Urothelium cell line (cell line): ENCODE measurements around the gene ERBIN.
A peak's percentile ranks its signal among the peaks of the same experiment; 100 is the strongest.
"Not testable (repeated sequence)": the region's sequence is repeated elsewhere in the genome, so short reads cannot be mapped to it uniquely, and the experiment has no call there.

Source experiments
- DNase-seq: peaks from one replicate; pipeline ENCODE4 v3.0.0; 2011; ENCODE audit warnings: low spot score, mixed read lengths
- FAIRE-seq: peaks from 2 replicates; lab custom pipeline; 2011; peaks lifted over from hg19 to GRCh38; lab: Jason Lieb, UNC

Gene ERBIN

GRCh38 chr5:65926276-65926783 lies at the start of gene ERBIN:
ERBIN (plus strand) TSS chr5:65926575; CDS start chr5:65992719, 66,144 bp downstream.
- no peak for FAIRE-seq
- peak; percentile 58 for DNase-seq

GRCh38 chr5:65876970-65877369 lies 49.4 kb upstream of the ERBIN start:
- FAIRE-seq (peak; percentile 37), DNase-seq (no peak)

GRCh38 chr5:65879668-65880256 lies 46.6 kb upstream of the ERBIN start:
- DNase-seq (peak; percentile 78), FAIRE-seq (peak; percentile 84)

- DNase-seq, result no peak
- FAIRE-seq, result no peak
Observed at GRCh38 chr5:65880496-65881072, 45.8 kb upstream of the ERBIN start.

- no peak for DNase-seq
- no peak for FAIRE-seq
Observed at GRCh38 chr5:65882278-65882677, 44.1 kb upstream of the ERBIN start.

GRCh38 chr5:65883461-65883860 lies 42.9 kb upstream of the ERBIN start:
- no peak for FAIRE-seq

GRCh38 chr5:65886387-65886786 lies 40.0 kb upstream of the ERBIN start:
- DNase-seq (no peak), FAIRE-seq (no peak)

More at GRCh38 chr5:65883461-65883860, 42.9 kb upstream of the ERBIN start:
- no peak for DNase-seq

GRCh38 chr5:65892024-65892423 lies 34.4 kb upstream of the ERBIN start:
- not testable (repeated sequence) for DNase-seq, FAIRE-seq

- DNase-seq (no peak), FAIRE-seq (no peak)
Observed at GRCh38 chr5:65892801-65893200, 33.6 kb upstream of the ERBIN start.

GRCh38 chr5:65893749-65894430 lies 32.5 kb upstream of the ERBIN start:
- FAIRE-seq (no peak), DNase-seq (no peak)

- no peak for DNase-seq
- no peak for FAIRE-seq
Observed at GRCh38 chr5:65895891-65896290, 30.5 kb upstream of the ERBIN start.

- DNase-seq (no peak), FAIRE-seq (no peak)
Observed at GRCh38 chr5:65900746-65901145, 25.6 kb upstream of the ERBIN start.

- FAIRE-seq, result no peak
- no peak for DNase-seq
Observed at GRCh38 chr5:65902104-65902503, 24.3 kb upstream of the ERBIN start.

GRCh38 chr5:65903581-65903980 lies 22.8 kb upstream of the ERBIN start:
- FAIRE-seq, result no peak

GRCh38 chr5:65906256-65906655 lies 20.1 kb upstream of the ERBIN start:
- no peak for DNase-seq
- FAIRE-seq, result no peak

More at GRCh38 chr5:65903581-65903980, 22.8 kb upstream of the ERBIN start:
- DNase-seq, result no peak

GRCh38 chr5:65907135-65907534 lies 19.2 kb upstream of the ERBIN start:
- FAIRE-seq (no peak), DNase-seq (no peak)

- no peak for DNase-seq
- FAIRE-seq, result no peak
Observed at GRCh38 chr5:65910711-65911110, 15.7 kb upstream of the ERBIN start.

- DNase-seq (no peak), FAIRE-seq (no peak)
Observed at GRCh38 chr5:65912311-65912710, 14.1 kb upstream of the ERBIN start.

- no peak for DNase-seq
- FAIRE-seq, result no peak
Observed at GRCh38 chr5:65913519-65913918, 12.9 kb upstream of the ERBIN start.

- DNase-seq, result no peak
- FAIRE-seq, result no peak
Observed at GRCh38 chr5:65914641-65915196, 11.7 kb upstream of the ERBIN start.

GRCh38 chr5:65915661-65916060 lies 10.7 kb upstream of the ERBIN start:
- DNase-seq, FAIRE-seq: not testable (repeated sequence)

GRCh38 chr5:65916066-65916465 lies 10.3 kb upstream of the ERBIN start:
- FAIRE-seq (no peak), DNase-seq (no peak)
